Activated T-helper 2 cell treated with anti-CD3 and anti-CD28 coated beads, Interferon-gamma antibody, Interleukin-2, Interleukin-4, amounts not matched to agents 10 μg/mL and 5 μg/mL and 100 μg/mL, durations not matched to agents 14 hours and 24 hours and 36 hours (primary cell): Measurements from ENCODE around the gene BLTP3B. TPM values are rescaled to one million over a fixed set of nuclear protein-coding genes. Genes with fewer than 3 reads are reported as not detected.
A peak's percentile ranks its signal among the peaks of the same experiment; 100 is the strongest.

Experiments used
- DNase-seq: peaks from one replicate; pipeline ENCODE4 v3.0.0; 2021; ENCODE audit warnings: low spot score
- H3K27ac Mint-ChIP-seq: one replicate; pipeline ENCODE4 v1.8.0; 2021; ENCODE audit warnings: mixed read lengths
- H3K27me3 Mint-ChIP-seq: one replicate; pipeline ENCODE4 v1.8.0; 2021; ENCODE audit warnings: low read depth, mixed read lengths
- H3K36me3 Mint-ChIP-seq: one replicate; pipeline ENCODE4 v1.8.0; 2021; ENCODE audit warnings: low read depth, mixed read lengths
- H3K4me1 Mint-ChIP-seq: one replicate; pipeline ENCODE4 v1.8.0; 2021; ENCODE audit warnings: low read depth, mixed read lengths
- H3K4me3 Mint-ChIP-seq: one replicate; pipeline ENCODE4 v1.8.0; 2021; ENCODE audit warnings: low read depth, mild to moderate bottlenecking, moderate library complexity, mixed read lengths
- H3K9me3 Mint-ChIP-seq: one replicate; pipeline ENCODE4 v1.8.0; 2021; ENCODE audit warnings: mixed read lengths
- intact Hi-C: fragments of 100-400 bp; cut with micrococcal nuclease; formaldehyde crosslinking; loops from one replicate; pipeline ENCODE4 v1.15.1; 2023
- total RNA-seq: library from RNA; stranded (reverse); gene quantifications from 2 replicates; pipeline ENCODE4 v1.2.3, GENCODE V29; 2022

Gene BLTP3B
- total RNA-seq, 1 donor from 2014 or later: 73.2 TPM

GRCh38 chr12:100174495-100174894 is 31.8 kb upstream of the BLTP3B start:
- intact Hi-C loops: no loop called here
- Mint-ChIP-seq H3K27me3 (no peaks in the 10 kb centered on the region), H3K27ac (no peak overlapping the region), H3K36me3 (peaks cover 31% of the 10 kb centered on the region), H3K9me3 (no peaks in the 10 kb centered on the region), H3K4me1 (peaks cover 1% of the 10 kb centered on the region), H3K4me3 (no peak overlapping the region)
- no peak for DNase-seq

GRCh38 chr12:100173111-100173510 is 30.4 kb upstream of the BLTP3B start:
- no peak overlapping the region for H3K4me3 Mint-ChIP-seq
- DNase-seq: no peak
- peaks cover 25% of the 10 kb centered on the region for H3K36me3 Mint-ChIP-seq
- no peaks in the 10 kb centered on the region for H3K9me3 Mint-ChIP-seq
- intact Hi-C loops: no loop called here
- no peak overlapping the region for H3K27ac Mint-ChIP-seq
- no peaks in the 10 kb centered on the region for H3K4me1 Mint-ChIP-seq
- H3K27me3 Mint-ChIP-seq: no peaks in the 10 kb centered on the region

- Mint-ChIP-seq H3K36me3 (peaks cover 12% of the 10 kb centered on the region), H3K27me3 (no peaks in the 10 kb centered on the region), H3K9me3 (no peaks in the 10 kb centered on the region), H3K27ac (no peak overlapping the region), H3K4me3 (no peak overlapping the region), H3K4me1 (no peaks in the 10 kb centered on the region)
- intact Hi-C loops: no loop called here
- DNase-seq: no peak
Measured at GRCh38 chr12:100171248-100171647, 28.6 kb upstream of the BLTP3B start.

DNA sequence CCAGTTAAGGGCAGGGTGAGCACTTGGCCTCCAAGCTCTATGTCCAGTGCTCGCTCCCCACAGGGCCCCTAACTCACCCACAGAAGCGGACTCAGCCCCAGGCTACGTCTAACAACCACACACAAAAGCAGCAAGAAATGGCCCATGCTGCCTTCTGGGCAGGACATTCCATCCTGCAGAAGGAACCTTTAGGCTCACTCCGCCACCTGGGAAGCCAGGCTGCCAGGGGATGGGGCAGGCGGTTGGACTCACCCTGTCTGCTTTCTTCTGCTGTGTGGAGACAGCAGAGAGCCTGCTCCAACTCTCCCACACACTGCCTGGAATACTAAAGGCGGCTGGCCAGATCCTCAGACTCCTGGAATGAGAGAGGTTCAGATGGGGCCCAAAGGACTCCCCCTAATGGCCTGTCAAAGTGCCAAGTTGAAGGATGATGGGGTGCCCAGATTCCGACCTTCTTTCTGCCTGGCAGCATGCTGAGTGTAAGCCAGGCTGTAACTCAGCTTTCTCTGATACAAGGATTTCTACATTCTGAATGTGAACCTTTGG is 27.7 kb upstream of the BLTP3B start:
- intact Hi-C loops: no loop called here
- Mint-ChIP-seq H3K4me1 (no peaks in the 10 kb centered on the region), H3K27me3 (no peaks in the 10 kb centered on the region), H3K36me3 (peaks cover 19% of the 10 kb centered on the region), H3K4me3 (no peak overlapping the region), H3K27ac (no peak overlapping the region), H3K9me3 (no peaks in the 10 kb centered on the region)
- no peak for DNase-seq

DNA sequence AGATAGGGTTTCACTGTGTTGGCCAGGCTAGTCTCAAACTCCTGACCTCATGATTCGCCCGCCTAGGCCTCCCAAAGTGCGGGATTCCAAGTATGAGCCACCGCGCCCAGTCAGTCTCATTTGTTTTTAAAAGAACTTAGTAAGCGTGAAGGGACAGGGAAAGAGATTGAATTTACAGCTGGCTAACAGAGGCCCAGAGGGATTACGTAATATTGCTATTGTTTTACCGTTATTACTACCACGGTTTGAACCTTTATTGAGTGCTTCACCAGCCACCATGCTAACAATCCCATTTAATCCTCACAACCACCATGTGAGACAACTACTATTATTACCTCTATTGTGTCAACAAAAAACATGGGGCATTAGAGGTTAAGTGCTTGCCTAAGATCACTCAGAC is 26.7 kb upstream of the BLTP3B start:
- no peaks in the 10 kb centered on the region for H3K9me3 Mint-ChIP-seq
- peaks cover 14% of the 10 kb centered on the region for H3K36me3 Mint-ChIP-seq
- intact Hi-C loops: no loop called here
- no peak overlapping the region for H3K27ac Mint-ChIP-seq
- H3K4me1 Mint-ChIP-seq: peaks cover 2% of the 10 kb centered on the region
- no peak overlapping the region for H3K4me3 Mint-ChIP-seq
- DNase-seq: no peak
- no peaks in the 10 kb centered on the region for H3K27me3 Mint-ChIP-seq

- Mint-ChIP-seq H3K4me1 (peaks cover 9% of the 10 kb centered on the region), H3K27ac (no peak overlapping the region), H3K9me3 (no peaks in the 10 kb centered on the region), H3K4me3 (no peak overlapping the region), H3K27me3 (no peaks in the 10 kb centered on the region), H3K36me3 (peaks cover 13% of the 10 kb centered on the region)
- DNase-seq: no peak
- intact Hi-C loops: no loop called here
Measured at GRCh38 chr12:100168562-100168961, 25.9 kb upstream of the BLTP3B start.

DNA sequence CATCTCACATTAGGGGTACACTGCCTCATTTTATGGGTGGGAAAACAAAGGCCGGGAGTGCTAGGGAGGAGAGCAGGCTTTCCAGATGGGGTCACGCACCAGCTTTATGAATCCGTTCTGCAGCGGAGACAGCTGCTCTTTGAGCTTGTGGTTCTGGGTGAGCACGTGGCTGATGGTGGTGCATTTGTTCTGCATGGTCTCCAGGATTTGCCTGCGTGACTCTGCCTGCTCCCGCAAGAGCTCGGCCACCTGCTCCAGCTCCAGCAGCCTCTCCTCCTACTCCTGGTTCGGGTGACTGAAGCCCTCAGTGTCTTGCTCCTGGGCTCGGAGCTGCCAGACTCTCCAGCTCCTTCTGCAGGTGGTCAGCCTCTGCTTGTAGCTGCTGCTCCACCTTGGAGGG is 23.6 kb upstream of the BLTP3B start:
- Mint-ChIP-seq H3K27ac (no peak overlapping the region), H3K4me3 (no peak overlapping the region), H3K9me3 (no peaks in the 10 kb centered on the region), H3K36me3 (peaks cover 11% of the 10 kb centered on the region), H3K27me3 (no peaks in the 10 kb centered on the region), H3K4me1 (peaks cover 11% of the 10 kb centered on the region)
- DNase-seq: no peak
- intact Hi-C loops: no loop called here

DNA sequence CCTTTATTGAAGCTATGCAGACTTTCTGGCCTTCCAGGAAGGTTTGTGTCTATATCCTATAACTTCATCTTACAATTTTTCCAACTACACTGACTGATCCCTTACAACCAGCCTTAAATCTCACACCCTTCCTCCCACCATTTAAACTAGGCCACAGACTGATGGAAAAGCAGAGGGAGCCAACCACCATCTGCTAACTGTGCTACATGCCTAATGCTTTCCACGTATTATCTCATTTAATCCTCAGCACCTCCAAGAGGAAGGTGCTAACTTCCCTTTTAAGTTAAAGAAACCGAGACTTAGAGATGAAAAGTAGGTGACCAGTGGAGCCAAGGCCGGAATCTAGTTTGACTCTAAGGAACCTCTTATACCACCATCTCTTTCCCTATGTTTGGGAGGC is 22.7 kb upstream of the BLTP3B start:
- DNase-seq: no peak
- H3K27ac Mint-ChIP-seq: no peak overlapping the region
- no peak overlapping the region for H3K4me3 Mint-ChIP-seq
- H3K4me1 Mint-ChIP-seq: peaks cover 11% of the 10 kb centered on the region
- no peaks in the 10 kb centered on the region for H3K27me3 Mint-ChIP-seq
- intact Hi-C loops: no loop called here
- peaks cover 13% of the 10 kb centered on the region for H3K36me3 Mint-ChIP-seq
- H3K9me3 Mint-ChIP-seq: no peaks in the 10 kb centered on the region

- DNase-seq: no peak
- intact Hi-C loops: loop anchor here (5.0 kb wide), 1 partner anchor 33 kb away; no protein-coding TSS in a partner anchor
- H3K36me3 Mint-ChIP-seq: peaks cover 18% of the 10 kb centered on the region
- no peak overlapping the region for H3K4me3 Mint-ChIP-seq
- H3K9me3 Mint-ChIP-seq: no peaks in the 10 kb centered on the region
- H3K4me1 Mint-ChIP-seq: peaks cover 11% of the 10 kb centered on the region
- H3K27me3 Mint-ChIP-seq: no peaks in the 10 kb centered on the region
- H3K27ac Mint-ChIP-seq: peak overlapping the region; percentile 42
Measured at GRCh38 chr12:100164153-100164704, 21.6 kb upstream of the BLTP3B start.

DNA sequence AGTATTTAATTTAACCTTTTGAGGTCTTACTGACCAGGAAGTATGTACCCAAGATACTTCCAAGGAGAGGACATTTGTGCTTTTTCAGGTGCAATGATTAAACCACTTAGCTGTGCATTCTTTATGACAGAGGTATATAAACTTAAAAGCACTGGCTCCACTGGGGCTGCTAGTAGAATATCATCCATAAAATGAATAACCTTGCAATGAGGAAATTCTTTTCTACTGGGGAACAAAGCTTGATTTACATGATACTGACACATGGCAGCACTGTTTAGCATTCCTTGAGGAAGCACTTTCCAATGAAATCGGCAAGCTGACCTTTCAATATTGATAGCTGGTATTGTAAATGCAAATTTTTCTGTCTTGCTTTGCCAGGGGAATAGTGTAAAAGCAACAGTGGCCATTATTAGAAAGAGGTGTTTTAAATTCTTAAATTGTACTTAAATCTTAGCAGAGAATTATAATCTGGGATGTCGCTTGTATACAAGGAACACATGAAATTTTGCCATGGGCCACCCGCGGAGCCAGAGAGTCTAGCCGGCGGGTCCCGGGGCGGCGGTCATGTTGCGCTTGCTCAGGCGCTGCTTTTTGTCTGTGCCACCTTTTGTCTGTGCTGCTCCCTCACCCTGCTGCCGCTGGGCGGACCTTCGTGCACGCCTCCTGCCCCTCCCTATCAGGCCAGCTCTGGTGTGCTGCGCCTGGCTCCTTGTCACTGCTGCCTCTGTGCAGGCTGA is 20.9 kb upstream of the BLTP3B start:
- intact Hi-C loops: loop anchor here (5.0 kb wide), 1 partner anchor 34 kb away; no protein-coding TSS in a partner anchor
- Mint-ChIP-seq H3K27me3 (no peaks in the 10 kb centered on the region), H3K4me1 (peaks cover 11% of the 10 kb centered on the region), H3K36me3 (peaks cover 18% of the 10 kb centered on the region), H3K9me3 (no peaks in the 10 kb centered on the region), H3K27ac (peak overlapping the region; percentile 34), H3K4me3 (peak overlapping the region; percentile 71)
- DNase-seq: peak; percentile 66

GRCh38 chr12:100159391-100160104 is 16.9 kb upstream of the BLTP3B start:
- Mint-ChIP-seq H3K9me3 (no peaks in the 10 kb centered on the region), H3K4me3 (no peak overlapping the region), H3K4me1 (peaks cover 14% of the 10 kb centered on the region), H3K36me3 (peaks cover 9% of the 10 kb centered on the region), H3K27me3 (no peaks in the 10 kb centered on the region), H3K27ac (no peak overlapping the region)
- intact Hi-C loops: loop anchor here (5.0 kb wide), 1 partner anchor 38 kb away; no protein-coding TSS in a partner anchor
- DNase-seq: no peak

- peaks cover 7% of the 10 kb centered on the region for H3K4me1 Mint-ChIP-seq
Measured at GRCh38 chr12:100158535-100158934, 15.9 kb upstream of the BLTP3B start.

DNA sequence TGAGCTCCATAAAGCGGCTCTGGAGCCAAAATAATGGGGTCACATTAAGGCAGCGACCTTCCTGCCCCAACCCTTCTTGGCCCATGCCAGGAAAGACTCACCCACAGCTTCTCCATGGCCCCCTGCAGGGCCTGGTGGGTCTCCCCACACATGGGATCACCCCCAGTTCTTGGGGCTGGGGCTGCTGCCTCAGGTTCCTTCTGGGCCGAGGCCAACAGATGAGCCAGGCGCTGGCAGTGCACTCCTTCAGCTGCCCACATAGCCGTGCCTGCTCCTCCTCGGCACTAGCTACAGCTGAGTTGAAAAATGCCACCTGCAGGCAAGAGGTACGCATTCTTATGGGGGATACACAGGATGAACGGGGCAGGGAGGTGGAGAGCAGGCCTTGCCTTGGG is 14.8 kb upstream of the BLTP3B start:
- peaks cover 9% of the 10 kb centered on the region for H3K36me3 Mint-ChIP-seq
- peaks cover 6% of the 10 kb centered on the region for H3K4me1 Mint-ChIP-seq
- H3K4me3 Mint-ChIP-seq: no peak overlapping the region
- no peaks in the 10 kb centered on the region for H3K9me3 Mint-ChIP-seq
- no peak overlapping the region for H3K27ac Mint-ChIP-seq
- no peak for DNase-seq
- intact Hi-C loops: no loop called here
- no peaks in the 10 kb centered on the region for H3K27me3 Mint-ChIP-seq

More at GRCh38 chr12:100158535-100158934, 15.9 kb upstream of the BLTP3B start:
- H3K9me3 Mint-ChIP-seq: no peaks in the 10 kb centered on the region
- intact Hi-C loops: no loop called here
- no peak overlapping the region for H3K4me3 Mint-ChIP-seq
- H3K27ac Mint-ChIP-seq: no peak overlapping the region
- DNase-seq: no peak
- peaks cover 9% of the 10 kb centered on the region for H3K36me3 Mint-ChIP-seq
- no peaks in the 10 kb centered on the region for H3K27me3 Mint-ChIP-seq
